ENCODE measurements around the gene RIN3.

Gene RIN3

DNA sequence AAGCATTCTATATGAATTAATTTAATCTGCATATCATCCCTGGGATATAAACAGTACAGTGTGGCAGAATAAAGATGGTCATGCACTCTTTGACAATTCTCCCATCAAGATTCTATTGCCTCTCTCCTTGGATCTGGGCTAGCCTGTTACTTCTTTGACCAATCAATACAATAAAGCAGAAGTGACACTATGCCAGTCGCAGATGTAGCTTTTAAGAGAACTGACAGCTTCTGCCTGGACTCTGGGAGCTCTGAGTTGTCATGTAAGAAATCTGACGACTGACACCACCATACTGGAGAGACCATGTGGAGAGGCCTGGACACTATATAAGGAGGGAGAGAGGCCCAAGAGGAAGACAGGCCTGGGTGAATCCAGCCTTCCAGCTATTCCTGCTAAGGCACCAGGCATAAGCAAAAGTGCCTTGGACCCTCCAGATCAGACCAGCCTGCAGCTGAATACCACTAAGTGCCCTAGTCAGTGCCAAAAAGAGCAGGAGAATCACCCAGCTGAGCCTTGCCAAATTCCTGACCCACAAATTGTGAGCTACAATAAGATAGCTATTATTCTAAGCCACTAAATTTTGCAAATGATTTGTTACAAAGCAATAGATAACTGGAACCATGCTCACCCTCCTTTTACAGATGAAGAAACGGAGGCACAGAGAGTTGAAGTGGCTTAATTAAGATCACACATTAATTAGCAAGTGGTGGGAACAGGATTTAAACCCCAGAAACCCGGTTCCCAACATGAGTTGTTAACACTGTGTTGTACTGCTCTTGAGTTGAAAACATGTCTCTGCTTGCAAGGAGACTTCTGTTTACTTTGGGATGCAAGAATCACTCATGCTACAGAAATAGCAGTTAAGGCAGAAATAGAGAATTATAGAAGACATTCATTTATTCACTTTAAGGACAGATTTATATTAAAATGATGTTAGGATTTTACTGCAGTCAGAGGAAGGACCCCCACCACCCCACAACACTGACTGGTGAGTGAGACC lies 84.6 kb downstream of the RIN3 start:
- DNase-seq (ENCODE audit: low spot score): no peak

GRCh38 chr14:92599811-92600210 lies 86.2 kb downstream of the RIN3 start:
- DNase-seq (ENCODE audit: low spot score): no peak

- peak; percentile 33 for DNase-seq (ENCODE audit: low spot score)
Observed at GRCh38 chr14:92600318-92601053, 86.9 kb downstream of the RIN3 start.

- DNase-seq (ENCODE audit: low spot score): no peak
Observed at GRCh38 chr14:92601131-92601710, 87.6 kb downstream of the RIN3 start.

DNA sequence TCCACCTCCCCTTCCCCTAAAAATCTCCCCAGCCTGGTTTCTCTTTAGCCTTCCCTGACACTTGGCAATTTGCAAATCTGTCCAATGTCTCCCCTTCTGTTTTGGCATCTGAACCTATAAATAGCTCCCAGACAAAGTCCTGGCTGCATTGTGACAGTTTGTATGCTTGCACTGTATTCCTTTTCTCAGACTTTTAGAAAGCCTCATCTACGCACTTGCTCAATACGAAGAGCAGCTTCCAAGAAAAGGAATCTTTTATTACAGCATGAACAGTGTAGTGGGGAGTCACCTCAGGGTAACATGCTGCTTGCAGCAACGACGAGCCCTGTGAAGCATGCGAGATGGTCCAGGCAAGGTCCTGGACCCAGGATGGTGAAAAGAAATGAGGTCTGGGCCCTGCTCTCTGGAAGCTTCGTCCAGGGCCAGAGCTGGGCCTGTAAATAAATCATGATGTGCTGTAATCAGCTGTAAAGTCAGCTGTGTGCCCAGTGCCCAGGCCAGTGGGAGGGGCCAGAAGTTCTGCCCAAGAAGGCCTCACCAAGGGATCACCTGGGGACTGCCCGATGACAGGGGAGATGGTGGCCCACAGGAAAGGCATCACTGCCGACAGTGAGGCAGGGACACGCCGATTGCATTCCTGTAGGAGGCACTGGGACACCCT lies 88.3 kb downstream of the RIN3 start:
- no peak for DNase-seq (ENCODE audit: low spot score)

GRCh38 chr14:92603309-92604242 lies 90.0 kb downstream of the RIN3 start:
- DNase-seq (ENCODE audit: low spot score): no peak

GRCh38 chr14:92605274-92605940 lies 91.8 kb downstream of the RIN3 start:
- no peak for DNase-seq (ENCODE audit: low spot score)

DNA sequence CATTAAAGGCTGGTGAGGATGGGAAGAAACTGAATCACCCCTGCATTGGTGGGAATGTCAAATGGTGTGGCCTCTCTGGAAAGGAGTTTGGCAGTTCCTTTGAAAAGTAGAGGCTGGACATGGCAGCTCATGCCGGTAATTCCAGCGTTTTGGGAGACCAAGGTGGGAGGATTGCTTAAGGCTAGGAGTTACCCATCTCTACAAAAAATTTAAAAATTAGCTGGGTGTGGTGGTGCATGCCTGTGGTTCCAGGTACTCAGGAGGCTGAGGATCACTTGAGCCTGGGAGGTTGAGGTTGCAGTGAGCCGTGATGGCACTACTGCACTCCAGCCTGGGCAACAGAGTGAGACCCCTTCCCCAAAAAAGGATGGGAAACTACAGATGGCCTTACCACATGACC lies 93.7 kb downstream of the RIN3 start:
- DNase-seq (ENCODE audit: low spot score): no peak

GRCh38 chr14:92607702-92608429 lies 94.3 kb downstream of the RIN3 start:
- DNase-seq (ENCODE audit: low spot score): no peak

- no peak for DNase-seq (ENCODE audit: low spot score)
Observed at GRCh38 chr14:92609955-92610354, 96.4 kb downstream of the RIN3 start.

GRCh38 chr14:92610849-92611271 lies 97.3 kb downstream of the RIN3 start:
- no peak for DNase-seq (ENCODE audit: low spot score)

- no peak for DNase-seq (ENCODE audit: low spot score)
Observed at GRCh38 chr14:92613008-92613658, 99.6 kb downstream of the RIN3 start.

GRCh38 chr14:92613681-92614260 lies 100.2 kb downstream of the RIN3 start:
- DNase-seq (ENCODE audit: low spot score): no peak

DNA sequence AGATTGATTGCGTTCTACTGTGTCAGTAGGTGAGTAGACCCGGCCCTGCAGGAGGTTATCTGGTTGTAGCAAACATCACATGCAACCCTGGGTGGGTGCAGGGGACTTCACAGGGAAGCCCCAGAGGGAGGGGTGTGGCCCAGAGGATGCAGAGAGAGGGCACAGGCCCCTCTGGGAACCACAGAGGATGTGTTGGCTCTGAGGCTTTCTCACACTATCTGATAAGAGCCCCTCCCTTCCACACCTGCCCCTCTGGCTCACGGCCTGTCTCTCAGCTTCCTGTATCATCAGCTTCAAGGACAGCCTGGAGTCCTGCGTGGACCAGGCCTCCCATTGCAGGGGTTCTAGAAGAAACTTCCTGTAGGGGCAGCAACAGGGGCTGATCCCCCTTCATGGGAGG lies 101.9 kb downstream of the RIN3 start:
- DNase-seq (ENCODE audit: low spot score): no peak

GRCh38 chr14:92616178-92616577 lies 102.6 kb downstream of the RIN3 start:
- no peak for DNase-seq (ENCODE audit: low spot score)

- DNase-seq (ENCODE audit: low spot score): no peak
Observed at GRCh38 chr14:92617581-92617980, 104.0 kb downstream of the RIN3 start.

- DNase-seq (ENCODE audit: low spot score): no peak
Observed at GRCh38 chr14:92619671-92620456, 106.3 kb downstream of the RIN3 start.

- DNase-seq (ENCODE audit: low spot score): no peak
Observed at GRCh38 chr14:92622311-92622710, 108.7 kb downstream of the RIN3 start.
